T-cell (primary cell): Measurements from ENCODE around the gene IRX1. TPM values are rescaled to one million over a fixed set of nuclear protein-coding genes. Genes with fewer than 3 reads are reported as not detected.

Experiments
- ATAC-seq, 4 experiments: fragments of 200-7000 bp in 3 of 4; fragments of 150-1000 bp in 1 of 4; cut with Tn5 transposase; replicated peaks in 1 of 4; 1 replicate in 3 of 4; 2 replicates in 1 of 4; pipeline ENCODE4 v1.10.0; 2021; ENCODE audit warnings: moderate library complexity in 3 of 4, mild to moderate bottlenecking in 2 of 4, moderate number of reproducible peaks in 1 of 4
- CTCF ChIA-PET, 2 donors: fragments of 300-600 bp; sonication (Branson Sonifier 250); formaldehyde crosslinking; loops; one replicate each; lab custom pipeline; 2022; ENCODE audit warnings: antibody characterized with exemption in 2 of 2; lab: Charles Lee
- POLR2A ChIA-PET, 2 donors: fragments of 300-600 bp; sonication (Branson Sonifier 250); formaldehyde crosslinking; loops; one replicate each; lab custom pipeline; 2022; ENCODE audit warnings: antibody characterized with exemption in 2 of 2; lab: Charles Lee
- DNase-seq, 35 experiments: peaks; one replicate each; pipeline versions ENCODE4 v3.0.0 to v3.0.0-alpha.2; 2013 to 2023
- H3K27ac ChIP-seq: one replicate; pipeline ENCODE4 v1.5.1; 2013; ENCODE audit warnings: low read length
- H3K27me3 ChIP-seq, 2 experiments: replicated peaks in 1 of 2; 1 replicate in 1 of 2; 2 replicates in 1 of 2; pipeline versions ENCODE4 v1.6.1 to v1.7.0; 2013; ENCODE audit warnings: low read length in 1 of 2, mixed read lengths in 1 of 2; ENCODE audit not compliant: control insufficient read depth in 2 of 2, insufficient read depth in 2 of 2; ENCODE audit errors: extremely low read depth in 1 of 2
- H3K36me3 ChIP-seq, 2 donors: 1 replicate in 1 of 2; 2 replicates in 1 of 2; pipeline versions ENCODE4 v1.6.1 to v1.7.0; 2013; ENCODE audit warnings: low read length in 1 of 2; ENCODE audit not compliant: control insufficient read depth in 2 of 2, insufficient read depth in 1 of 2; ENCODE audit errors: extremely low read depth in 1 of 2
- H3K4me1 ChIP-seq, 2 experiments: 1 replicate in 1 of 2; 2 replicates in 1 of 2; pipeline versions ENCODE4 v1.6.1 to v1.7.0; 2013; ENCODE audit warnings: low read length in 2 of 2, mixed read lengths in 1 of 2; ENCODE audit not compliant: insufficient read depth in 2 of 2, control insufficient read depth in 1 of 2; ENCODE audit errors: extremely low read depth in 1 of 2
- H3K4me3 ChIP-seq, 2 donors: 1 replicate in 1 of 2; 2 replicates in 1 of 2; pipeline versions ENCODE4 v1.5.1 to v1.7.0; 2013; ENCODE audit warnings: mild to moderate bottlenecking in 2 of 2, low read length in 1 of 2, moderate library complexity in 1 of 2; ENCODE audit not compliant: control insufficient read depth in 1 of 2; ENCODE audit errors: extremely low read depth in 1 of 2
- H3K9me3 ChIP-seq: 2 replicates; pipeline ENCODE4 v1.7.0; 2013
- H3K27ac Mint-ChIP-seq, 2 donors: one replicate each; pipeline ENCODE4 v1.8.0; 2020 to 2021; ENCODE audit warnings: mild to moderate bottlenecking in 2 of 2, mixed read lengths in 2 of 2
- H3K27me3 Mint-ChIP-seq, 2 donors: one replicate each; pipeline ENCODE4 v1.8.0; 2021 to 2022; ENCODE audit warnings: mixed read lengths in 2 of 2
- H3K36me3 Mint-ChIP-seq: one replicate; pipeline ENCODE4 v1.8.0; 2021; ENCODE audit warnings: mixed read lengths
- H3K4me1 Mint-ChIP-seq, 3 donors: one replicate each; pipeline ENCODE4 v1.8.0; 2020 to 2022; ENCODE audit warnings: mixed read lengths in 3 of 3, mild to moderate bottlenecking in 1 of 3
- H3K4me3 Mint-ChIP-seq, 3 donors: one replicate each; pipeline ENCODE4 v1.8.0; 2020 to 2022; ENCODE audit warnings: mild to moderate bottlenecking in 3 of 3, mixed read lengths in 3 of 3, moderate library complexity in 3 of 3
- H3K9me3 Mint-ChIP-seq, 3 donors: one replicate each; pipeline ENCODE4 v1.8.0; 2020 to 2022; ENCODE audit warnings: mixed read lengths in 3 of 3
- WGBS: methylation state at CpG from one replicate; pipeline ENCODE4 v1.1.5; 2013; ENCODE audit warnings: missing lambda C conversion rate; ENCODE audit not compliant: insufficient coverage; 5-methylcytosine and 5-hydroxymethylcytosine counted together
- total RNA-seq, 35 experiments: library from RNA in 6 of 35; stranded (reverse) in 6 of 35; fragments of 120-200 nt in 1 of 35; gene quantifications; one replicate each; pipeline versions ENCODE4 v1.2.1 to v1.2.4 and lab custom pipeline; 2013 to 2026

The IRX1 gene
- total RNA-seq, 5 donors from 2014 or later (not counting 1 experiment from before 2014, with no cell fraction given), result not detected

- Mint-ChIP-seq H3K27ac (no peak overlapping the region), H3K4me3 (no peak overlapping the region), H3K27me3 (peaks cover 40 to 62% of the 10 kb centered on the region in 2 donors), H3K36me3 (no peaks in the 10 kb centered on the region), H3K9me3 (peaks cover 0 to 6% (median 0%) of the 10 kb centered on the region in 3 donors), H3K4me1 (peaks cover 5 to 15% (median 8%) of the 10 kb centered on the region in 3 donors)
- DNase-seq (no peak), ATAC-seq (no peak)
- H3K27ac ChIP-seq, result no peak overlapping the region
- CTCF ChIA-PET, result no interaction called here
- no peak overlapping the region for H3K4me3 ChIP-seq
- no peaks in the 10 kb centered on the region for H3K36me3 ChIP-seq
- POLR2A ChIA-PET, result no interaction called here
- H3K4me1 ChIP-seq, result no peaks in the 10 kb centered on the region
- no peaks in the 10 kb centered on the region for H3K9me3 ChIP-seq
- H3K27me3 ChIP-seq, result peaks cover 17 to 66% of the 10 kb centered on the region in 2 experiments
- WGBS, result 24% methylated on average over 22 of the region's 32 CpGs
Observed at GRCh38 chr5:3605298-3606010, 9.8 kb downstream of the IRX1 start.

- Mint-ChIP-seq H3K4me3 (no peak overlapping the region), H3K9me3 (peaks cover 0 to 6% (median 0%) of the 10 kb centered on the region in 3 donors), H3K27ac (no peak overlapping the region), H3K4me1 (peaks cover 5 to 12% (median 5%) of the 10 kb centered on the region in 3 donors), H3K27me3 (peaks cover 37 to 57% of the 10 kb centered on the region in 2 donors), H3K36me3 (no peaks in the 10 kb centered on the region)
- Histone ChIP-seq H3K4me1 (no peaks in the 10 kb centered on the region), H3K4me3 (no peak overlapping the region), H3K9me3 (no peaks in the 10 kb centered on the region), H3K36me3 (no peaks in the 10 kb centered on the region), H3K27me3 (peaks cover 17 to 59% of the 10 kb centered on the region in 2 experiments), H3K27ac (no peak overlapping the region)
- WGBS, result 15% methylated on average over 44 of the region's 50 CpGs
- ChIA-PET POLR2A (no interaction called here), CTCF (no interaction called here)
- no peak for DNase-seq
- no peak for ATAC-seq
Observed at GRCh38 chr5:3606121-3606831, 10.6 kb downstream of the IRX1 start.

GRCh38 chr5:3607541-3608181 is 12.0 kb downstream of the IRX1 start:
- ChIA-PET CTCF (no interaction called here), POLR2A (no interaction called here)
- H3K27ac ChIP-seq, result no peak overlapping the region
- H3K27me3 ChIP-seq, result peaks cover 17 to 47% of the 10 kb centered on the region in 2 experiments
- ATAC-seq (no peak), DNase-seq (no peak)
- H3K36me3 ChIP-seq, result no peaks in the 10 kb centered on the region
- Mint-ChIP-seq H3K36me3 (no peaks in the 10 kb centered on the region), H3K27me3 (peaks cover 30 to 44% of the 10 kb centered on the region in 2 donors), H3K9me3 (peaks cover 0 to 6% (median 0%) of the 10 kb centered on the region in 3 donors), H3K27ac (no peak overlapping the region), H3K4me1 (peaks cover 0 to 5% (median 0%) of the 10 kb centered on the region in 3 donors), H3K4me3 (no peak overlapping the region)
- no peaks in the 10 kb centered on the region for H3K4me1 ChIP-seq
- no peak overlapping the region for H3K4me3 ChIP-seq
- WGBS, result 79% methylated on average over 3 of the region's 11 CpGs
- no peaks in the 10 kb centered on the region for H3K9me3 ChIP-seq

- CTCF ChIA-PET, result no interaction called here
- POLR2A ChIA-PET, result no interaction called here
- 76% methylated on average over 15 of the region's 18 CpGs for WGBS
- Mint-ChIP-seq H3K9me3 (peaks cover 0 to 6% (median 0%) of the 10 kb centered on the region in 3 donors), H3K4me1 (peaks cover 0 to 5% (median 0%) of the 10 kb centered on the region in 3 donors), H3K36me3 (no peaks in the 10 kb centered on the region), H3K27me3 (peaks cover 24 to 31% of the 10 kb centered on the region in 2 donors), H3K27ac (no peak overlapping the region), H3K4me3 (no peak overlapping the region)
- ATAC-seq (no peak), DNase-seq (no peak)
- Histone ChIP-seq H3K27ac (no peak overlapping the region), H3K4me1 (no peaks in the 10 kb centered on the region), H3K36me3 (no peaks in the 10 kb centered on the region), H3K27me3 (peaks cover 11 to 32% of the 10 kb centered on the region in 2 experiments), H3K4me3 (no peak overlapping the region), H3K9me3 (no peaks in the 10 kb centered on the region)
Observed at GRCh38 chr5:3609120-3609681, 13.6 kb downstream of the IRX1 start.

- WGBS, result 80% methylated on average over 1 of the region's 5 CpGs
- H3K27ac Mint-ChIP-seq, result no peak overlapping the region
Observed at GRCh38 chr5:3612591-3613042, 17.0 kb downstream of the IRX1 start.

GRCh38 chr5:3613726-3614125 is 18.1 kb downstream of the IRX1 start:
- ATAC-seq (no peak), DNase-seq (no peak)
- Mint-ChIP-seq H3K4me1 (no peaks in the 10 kb centered on the region), H3K4me3 (no peak overlapping the region), H3K27me3 (peaks cover 7 to 14% of the 10 kb centered on the region in 2 donors), H3K27ac (no peak overlapping the region), H3K9me3 (peaks cover 0 to 10% (median 0%) of the 10 kb centered on the region in 3 donors), H3K36me3 (no peaks in the 10 kb centered on the region)
- Histone ChIP-seq H3K36me3 (no peaks in the 10 kb centered on the region), H3K4me1 (no peaks in the 10 kb centered on the region), H3K27ac (no peak overlapping the region), H3K27me3 (peaks cover 0 to 2% of the 10 kb centered on the region in 2 experiments), H3K9me3 (no peaks in the 10 kb centered on the region), H3K4me3 (no peak overlapping the region)
- POLR2A ChIA-PET, result no interaction called here
- CTCF ChIA-PET, result no interaction called here
- WGBS, result 83% methylated on average over 4 of the region's 10 CpGs

More at GRCh38 chr5:3612591-3613042, 17.0 kb downstream of the IRX1 start:
- Mint-ChIP-seq H3K27me3 (peaks cover 14% of the 10 kb centered on the region in 2 donors), H3K4me1 (no peaks in the 10 kb centered on the region), H3K9me3 (peaks cover 0 to 10% (median 0%) of the 10 kb centered on the region in 3 donors), H3K4me3 (no peak overlapping the region), H3K36me3 (no peaks in the 10 kb centered on the region)
- DNase-seq, result no peak
- H3K4me1 ChIP-seq, result no peaks in the 10 kb centered on the region
- H3K36me3 ChIP-seq, result no peaks in the 10 kb centered on the region
- ChIA-PET POLR2A (no interaction called here), CTCF (no interaction called here)
- no peak for ATAC-seq
- H3K27me3 ChIP-seq, result peaks cover 3 to 4% of the 10 kb centered on the region in 2 experiments
- H3K4me3 ChIP-seq, result no peak overlapping the region
- no peaks in the 10 kb centered on the region for H3K9me3 ChIP-seq
- H3K27ac ChIP-seq, result no peak overlapping the region
